ENCODE results near the gene R3HDML.

The R3HDML gene

GRCh38 chr20:44336725-44337380 lies at the start of gene R3HDML:
R3HDML (plus strand) TSS chr20:44337043; CDS start chr20:44337158, 115 bp downstream.
- H3K36me3 ChIP-seq: no peaks in the 10 kb centered on the region
- no peaks in the 10 kb centered on the region for H3K9me3 ChIP-seq (ENCODE audit: severe bottlenecking)
- H3K27ac ChIP-seq: no peak within 1 kb of the TSS
- TF ChIP-seq CTCF (IDR thresholded peaks at IDR 0.05; ENCODE audit: low read depth, low read length): no peak
- H3K27me3 ChIP-seq (ENCODE audit: insufficient read depth, low read depth, severe bottlenecking): no peaks in the 10 kb centered on the region
- H3K4me3 ChIP-seq (ENCODE audit: low read depth, low read length): no peak within 1 kb of the TSS
- DNase-seq: no peak

GRCh38 chr20:44287272-44288097 lies 49.4 kb upstream of the R3HDML start:
- no peak for DNase-seq
- no peaks in the 10 kb centered on the region for H3K36me3 ChIP-seq
- TF ChIP-seq CTCF (IDR thresholded peaks at IDR 0.05; ENCODE audit: low read depth, low read length): no peak
- H3K27ac ChIP-seq: no peak overlapping the region
- no peaks in the 10 kb centered on the region for H3K27me3 ChIP-seq (ENCODE audit: insufficient read depth, low read depth, severe bottlenecking)
- H3K9me3 ChIP-seq (ENCODE audit: severe bottlenecking): no peaks in the 10 kb centered on the region
- no peak overlapping the region for H3K4me3 ChIP-seq (ENCODE audit: low read depth, low read length)

- H3K4me3 ChIP-seq (ENCODE audit: low read depth, low read length): no peak overlapping the region
- no peak for DNase-seq
- H3K9me3 ChIP-seq (ENCODE audit: severe bottlenecking): no peaks in the 10 kb centered on the region
- TF ChIP-seq CTCF (IDR thresholded peaks at IDR 0.05; ENCODE audit: low read depth, low read length): no peak
- no peaks in the 10 kb centered on the region for H3K36me3 ChIP-seq
- no peaks in the 10 kb centered on the region for H3K27me3 ChIP-seq (ENCODE audit: insufficient read depth, low read depth, severe bottlenecking)
- H3K27ac ChIP-seq: no peak overlapping the region
These were observed 48.6 kb upstream of the R3HDML start for GRCh38 chr20:44288252-44288651.

- no peak for TF ChIP-seq CTCF (IDR thresholded peaks at IDR 0.05; ENCODE audit: low read depth, low read length)
- no peaks in the 10 kb centered on the region for H3K27me3 ChIP-seq (ENCODE audit: insufficient read depth, low read depth, severe bottlenecking)
- no peak overlapping the region for H3K27ac ChIP-seq
- DNase-seq: no peak
- no peaks in the 10 kb centered on the region for H3K9me3 ChIP-seq (ENCODE audit: severe bottlenecking)
- no peaks in the 10 kb centered on the region for H3K36me3 ChIP-seq
- no peak overlapping the region for H3K4me3 ChIP-seq (ENCODE audit: low read depth, low read length)
These were observed 45.1 kb upstream of the R3HDML start for GRCh38 chr20:44291754-44292153.

- peak; percentile 84 for DNase-seq
These were observed 40.8 kb upstream of the R3HDML start for GRCh38 chr20:44296011-44296410.

More at GRCh38 chr20:44296011-44296410, 40.8 kb upstream of the R3HDML start:
- H3K4me3 ChIP-seq (ENCODE audit: low read depth, low read length): no peak overlapping the region
- H3K27ac ChIP-seq: no peak overlapping the region
- no peak for TF ChIP-seq CTCF (IDR thresholded peaks at IDR 0.05; ENCODE audit: low read depth, low read length)
- no peaks in the 10 kb centered on the region for H3K36me3 ChIP-seq
- H3K27me3 ChIP-seq (ENCODE audit: insufficient read depth, low read depth, severe bottlenecking): no peaks in the 10 kb centered on the region
- H3K9me3 ChIP-seq (ENCODE audit: severe bottlenecking): no peaks in the 10 kb centered on the region
